ENCODE measurements around the gene GRPR. TPM values are rescaled to one million over a fixed set of nuclear protein-coding genes. Genes with fewer than 3 reads are reported as not detected.

The GRPR gene
- total RNA-seq, 1 donor from 2014 or later: not detected

- Histone ChIP-seq H3K27me3 (no peaks in the 10 kb centered on the region), H3K4me1 (no peaks in the 10 kb centered on the region), H3K36me3 (no peaks in the 10 kb centered on the region), H3K4me3 (no peak overlapping the region), H3K27ac (no peak overlapping the region), H3K9me3 (no peaks in the 10 kb centered on the region)
- no peak for DNase-seq (ENCODE audit: extremely low spot score in 2 of 2)
- TF ChIP-seq POLR2A (IDR thresholded peaks at IDR 0.05): no peak
- no peak for TF ChIP-seq POLR2AphosphoS5 (IDR thresholded peaks at IDR 0.05; ENCODE audit: insufficient read depth in 1 of 2, low read depth in 1 of 2)
- TF ChIP-seq, protein P1, sequence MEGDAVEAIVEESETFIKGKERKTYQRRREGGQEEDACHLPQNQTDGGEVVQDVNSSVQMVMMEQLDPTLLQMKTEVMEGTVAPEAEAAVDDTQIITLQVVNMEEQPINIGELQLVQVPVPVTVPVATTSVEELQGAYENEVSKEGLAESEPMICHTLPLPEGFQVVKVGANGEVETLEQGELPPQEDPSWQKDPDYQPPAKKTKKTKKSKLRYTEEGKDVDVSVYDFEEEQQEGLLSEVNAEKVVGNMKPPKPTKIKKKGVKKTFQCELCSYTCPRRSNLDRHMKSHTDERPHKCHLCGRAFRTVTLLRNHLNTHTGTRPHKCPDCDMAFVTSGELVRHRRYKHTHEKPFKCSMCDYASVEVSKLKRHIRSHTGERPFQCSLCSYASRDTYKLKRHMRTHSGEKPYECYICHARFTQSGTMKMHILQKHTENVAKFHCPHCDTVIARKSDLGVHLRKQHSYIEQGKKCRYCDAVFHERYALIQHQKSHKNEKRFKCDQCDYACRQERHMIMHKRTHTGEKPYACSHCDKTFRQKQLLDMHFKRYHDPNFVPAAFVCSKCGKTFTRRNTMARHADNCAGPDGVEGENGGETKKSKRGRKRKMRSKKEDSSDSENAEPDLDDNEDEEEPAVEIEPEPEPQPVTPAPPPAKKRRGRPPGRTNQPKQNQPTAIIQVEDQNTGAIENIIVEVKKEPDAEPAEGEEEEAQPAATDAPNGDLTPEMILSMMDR (IDR thresholded peaks at IDR 0.05): no peak
- intact Hi-C loops (cut with DNase I): no loop called here
Measured at GRCh38 chrX:16186380-16187007, 63.1 kb downstream of the GRPR start.

DNA sequence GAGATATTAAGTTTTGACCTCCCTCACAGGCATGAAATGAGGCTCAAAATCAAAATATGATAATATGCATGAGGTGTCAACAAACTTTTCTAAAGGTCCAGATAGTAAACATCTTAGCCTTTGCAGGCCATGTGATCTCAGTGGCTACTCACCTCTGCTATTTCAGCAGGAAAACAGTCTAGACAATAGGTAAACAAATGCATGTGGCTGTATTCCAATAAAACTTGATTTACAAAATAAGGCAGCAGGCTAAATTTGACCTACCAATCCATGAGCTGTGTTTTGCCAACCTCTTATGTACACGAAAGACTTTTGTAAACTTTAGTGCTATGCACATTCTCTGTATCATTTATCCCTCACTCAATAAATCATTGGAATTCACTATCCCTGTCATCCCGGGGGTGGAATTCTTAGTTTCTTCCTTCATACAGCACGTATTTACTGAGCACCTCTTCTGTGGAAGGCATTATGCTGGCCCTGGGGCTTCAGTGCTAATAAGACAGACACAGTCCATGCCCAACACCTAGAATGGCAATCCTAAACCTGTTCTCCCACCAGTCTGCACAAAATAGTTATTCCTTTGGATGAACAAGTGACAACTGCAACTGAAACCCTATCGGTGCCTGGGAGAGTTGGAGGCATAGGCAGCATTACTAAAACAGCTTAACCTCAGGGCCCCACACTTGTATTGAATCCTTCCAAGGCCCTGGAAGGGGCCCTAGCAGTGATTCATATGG lies 63.8 kb downstream of the GRPR start:
- H3K4me3 ChIP-seq: no peak overlapping the region
- H3K27ac ChIP-seq: no peak overlapping the region
- DNase-seq (ENCODE audit: extremely low spot score in 2 of 2): no peak
- H3K9me3 ChIP-seq: no peaks in the 10 kb centered on the region
- no peaks in the 10 kb centered on the region for H3K27me3 ChIP-seq
- H3K4me1 ChIP-seq: no peaks in the 10 kb centered on the region
- TF ChIP-seq, protein P1 (IDR thresholded peaks at IDR 0.05): no peak
- TF ChIP-seq POLR2AphosphoS5 (IDR thresholded peaks at IDR 0.05; ENCODE audit: insufficient read depth in 1 of 2, low read depth in 1 of 2) (no peak), POLR2A (IDR thresholded peaks at IDR 0.05) (no peak)
- intact Hi-C loops (cut with DNase I): no loop called here
- H3K36me3 ChIP-seq: no peaks in the 10 kb centered on the region

DNA sequence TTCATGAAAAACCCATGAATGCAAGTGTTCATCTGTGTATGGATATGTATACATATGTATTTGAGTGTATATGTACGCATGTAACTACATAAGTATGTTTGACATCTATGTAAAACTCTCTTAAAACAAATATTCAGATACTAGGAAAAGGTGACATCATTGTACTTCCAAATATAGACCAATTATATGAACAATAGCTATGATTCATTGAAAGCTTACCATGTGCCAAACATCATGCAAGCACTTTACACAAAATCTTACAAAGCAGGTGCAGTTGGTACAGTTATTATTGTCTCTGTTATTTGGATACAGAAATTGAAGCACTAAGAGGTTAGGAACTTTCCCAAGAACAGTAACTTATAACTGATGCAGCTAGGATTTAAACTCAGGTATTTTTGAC lies 65.3 kb downstream of the GRPR start:
- no peaks in the 10 kb centered on the region for H3K4me1 ChIP-seq
- no peak for DNase-seq (ENCODE audit: extremely low spot score in 2 of 2)
- H3K27me3 ChIP-seq: no peaks in the 10 kb centered on the region
- no peak overlapping the region for H3K4me3 ChIP-seq
- TF ChIP-seq POLR2AphosphoS5 (IDR thresholded peaks at IDR 0.05; ENCODE audit: insufficient read depth in 1 of 2, low read depth in 1 of 2) (no peak), POLR2A (IDR thresholded peaks at IDR 0.05) (no peak)
- TF ChIP-seq, protein P1 (IDR thresholded peaks at IDR 0.05): no peak
- H3K9me3 ChIP-seq: no peaks in the 10 kb centered on the region
- H3K27ac ChIP-seq: no peak overlapping the region
- no peaks in the 10 kb centered on the region for H3K36me3 ChIP-seq
- intact Hi-C loops (cut with DNase I): no loop called here

- Histone ChIP-seq H3K9me3 (no peaks in the 10 kb centered on the region), H3K36me3 (no peaks in the 10 kb centered on the region)
Measured at GRCh38 chrX:16191605-16192004, 68.2 kb downstream of the GRPR start.

More at GRCh38 chrX:16191605-16192004, 68.2 kb downstream of the GRPR start:
- DNase-seq (ENCODE audit: extremely low spot score in 2 of 2): no peak
- Histone ChIP-seq H3K4me1 (no peaks in the 10 kb centered on the region), H3K27me3 (no peaks in the 10 kb centered on the region), H3K4me3 (no peak overlapping the region), H3K27ac (no peak overlapping the region)
- TF ChIP-seq, protein P1 (IDR thresholded peaks at IDR 0.05): no peak
- TF ChIP-seq POLR2A (IDR thresholded peaks at IDR 0.05): no peak
- intact Hi-C loops (cut with DNase I): no loop called here

All from vagina (tissue), 2 donors.